HG03060 (cell line): ENCODE data around the gene ZNF821.
"Not testable (repeated sequence)": the region's sequence is repeated elsewhere in the genome, so short reads cannot be mapped to it uniquely, and the experiment has no call there.

ENCODE experiments used
- ATAC-seq: cut with Tn5 transposase; IDR thresholded peaks from one replicate; pipeline ENCODE4 v1.9.1; 2021; ENCODE audit warnings: low read depth, moderate number of reproducible peaks; ENCODE audit not compliant: unreplicated experiment

Gene ZNF821

GRCh38 chr16:71902656-71903365 lies 18.8 kb upstream of the ZNF821 start:
- no peak for ATAC-seq

GRCh38 chr16:71899171-71899570 lies 15.2 kb upstream of the ZNF821 start:
- no peak for ATAC-seq

DNA sequence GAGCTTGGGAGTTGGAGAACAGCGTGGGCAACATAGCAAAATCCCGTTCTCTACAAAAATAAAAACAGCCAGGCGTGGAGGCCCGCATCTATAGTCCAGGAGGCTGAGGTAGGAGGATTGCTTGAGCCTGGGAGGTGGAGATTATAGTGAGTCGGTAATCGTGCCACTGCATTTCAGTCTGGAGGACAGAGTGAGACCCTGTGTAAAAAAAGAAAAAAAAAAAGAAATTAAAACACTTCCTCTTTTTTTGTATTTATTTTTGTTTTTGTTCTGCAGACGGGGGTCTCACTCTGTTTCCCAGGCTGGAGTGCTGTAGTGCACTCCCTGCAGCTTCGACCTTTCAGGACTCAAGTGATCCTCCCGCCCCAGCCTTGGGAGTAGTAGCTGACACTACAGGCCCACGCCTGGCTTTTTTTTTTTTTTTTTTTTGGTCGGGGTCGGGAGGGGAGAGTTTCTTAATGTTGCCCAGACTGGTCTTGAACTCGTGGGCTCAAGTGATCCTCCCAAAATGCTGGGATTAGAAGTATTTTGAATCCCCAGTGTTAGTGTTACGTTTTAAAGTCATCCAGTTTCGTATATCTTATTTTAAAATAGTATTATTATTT lies 12.9 kb upstream of the ZNF821 start:
- no peak for ATAC-seq

DNA sequence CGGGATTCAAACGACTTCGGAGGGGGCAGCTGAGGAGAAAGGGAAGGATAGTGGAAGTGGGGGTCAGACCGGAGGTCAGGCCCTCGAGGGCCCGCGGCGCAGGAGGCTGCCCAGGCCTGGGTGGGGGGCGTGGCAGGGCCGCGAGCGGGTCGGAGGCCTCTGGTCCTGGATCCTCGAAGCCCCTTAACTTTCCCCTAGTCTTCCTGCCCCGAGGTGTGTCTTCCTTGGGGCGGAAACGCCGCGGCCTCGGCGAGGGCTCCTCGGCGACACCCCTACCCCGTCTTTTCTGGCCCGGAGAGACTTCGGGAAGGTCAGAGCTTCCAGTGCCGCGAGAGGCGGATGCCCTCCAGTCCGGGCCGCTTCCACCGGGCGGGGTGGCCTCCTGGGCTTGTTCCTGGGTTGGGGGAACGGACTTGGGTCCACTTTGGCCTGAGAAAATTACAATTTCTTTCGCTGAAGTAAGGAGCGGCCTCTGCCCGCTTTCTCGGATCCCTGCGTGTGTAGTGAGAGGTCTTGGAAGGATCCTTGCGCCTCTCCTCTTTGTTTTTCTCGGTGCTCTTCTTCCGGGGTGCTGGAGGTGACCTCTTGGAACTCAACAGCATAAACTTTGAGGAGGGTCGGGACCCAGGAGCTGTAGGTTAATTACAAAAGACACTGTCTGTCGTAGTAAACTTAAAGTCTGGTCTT lies 11.8 kb upstream of the ZNF821 start:
- ATAC-seq, result no peak

- ATAC-seq, result peak; percentile 60
These were observed 11.1 kb upstream of the ZNF821 start, which contains the start of gene IST1 for GRCh38 chr16:71894921-71895678. Gene IST1, plus strand, starts transcription at chr16:71895531. Its CDS starts 20,110 bp downstream, at chr16:71915641.

DNA sequence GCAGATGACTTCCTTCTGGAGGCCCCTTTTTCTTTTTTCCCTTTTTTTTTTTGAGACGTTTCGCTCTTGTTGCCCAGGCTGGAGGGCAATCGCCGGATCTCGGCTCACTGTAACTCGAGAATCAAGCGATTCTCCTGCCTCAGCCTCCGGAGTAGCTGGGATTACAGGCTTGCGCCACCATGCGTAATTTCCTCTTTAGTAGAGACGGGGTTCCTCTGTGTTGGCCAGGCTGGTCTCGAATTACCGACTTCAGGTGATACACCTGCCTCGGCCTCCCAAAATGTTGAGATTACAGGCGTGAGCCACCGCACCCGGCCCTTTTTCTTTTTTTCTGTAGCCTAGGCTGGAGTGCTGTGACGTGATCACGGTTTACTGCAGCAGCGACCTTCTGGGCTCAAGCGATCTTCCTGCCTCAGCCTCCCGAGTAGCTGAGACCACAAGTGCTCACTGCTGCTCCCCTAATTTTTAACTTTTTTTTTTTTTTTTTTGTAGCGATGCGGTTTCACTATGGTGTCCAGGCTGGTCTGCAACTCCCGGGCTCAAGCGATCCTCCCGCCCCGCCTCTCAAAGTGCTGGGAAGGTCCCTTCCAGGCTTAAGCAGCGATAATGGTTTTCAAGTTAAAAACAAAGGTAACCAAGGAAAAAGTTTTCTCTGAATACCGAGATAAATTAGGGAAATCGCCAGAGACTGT lies 10.4 kb upstream of the ZNF821 start:
- no peak for ATAC-seq

- ATAC-seq, result no peak
These were observed 9.9 kb upstream of the ZNF821 start for GRCh38 chr16:71893888-71894228.

GRCh38 chr16:71889147-71889546 lies 5.2 kb upstream of the ZNF821 start:
- no peak for ATAC-seq

GRCh38 chr16:71885261-71885650 lies 1.3 kb upstream of the ZNF821 start:
- ATAC-seq, result no peak

DNA sequence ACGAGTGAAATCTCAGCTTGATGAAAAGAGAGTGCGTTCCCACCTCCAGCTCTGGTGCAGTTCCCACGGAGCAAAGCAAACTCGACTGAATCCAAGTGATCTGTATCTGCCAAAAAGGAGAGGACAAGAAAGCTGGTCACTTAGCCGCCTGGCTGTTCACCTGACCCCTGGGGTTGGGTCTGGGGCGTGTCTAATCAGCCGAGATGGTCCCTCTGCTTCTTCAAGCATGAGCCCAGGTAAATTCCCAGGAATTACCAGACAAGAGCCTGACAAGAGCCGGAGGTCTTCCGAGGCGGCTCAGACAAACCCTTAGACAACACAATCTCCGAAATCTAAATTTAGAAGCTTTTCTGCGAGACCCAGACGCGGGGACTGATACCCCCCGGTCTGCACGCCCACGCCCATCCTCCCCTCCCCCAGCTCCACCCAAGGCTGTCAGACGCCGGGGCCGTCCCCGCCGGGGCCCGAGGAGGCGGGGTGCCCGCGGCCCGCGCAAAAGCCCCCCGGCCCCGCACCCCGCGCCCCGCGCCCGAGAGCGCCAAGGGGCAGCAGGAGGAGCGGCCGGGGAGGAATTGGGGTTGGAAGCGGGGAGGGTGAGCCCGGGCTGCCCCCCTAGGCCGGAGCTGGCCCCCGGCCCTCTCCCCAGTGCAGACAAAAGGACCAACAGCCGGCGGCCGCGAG lies 674 bp downstream of the ZNF821 start:
- ATAC-seq, result no peak

DNA sequence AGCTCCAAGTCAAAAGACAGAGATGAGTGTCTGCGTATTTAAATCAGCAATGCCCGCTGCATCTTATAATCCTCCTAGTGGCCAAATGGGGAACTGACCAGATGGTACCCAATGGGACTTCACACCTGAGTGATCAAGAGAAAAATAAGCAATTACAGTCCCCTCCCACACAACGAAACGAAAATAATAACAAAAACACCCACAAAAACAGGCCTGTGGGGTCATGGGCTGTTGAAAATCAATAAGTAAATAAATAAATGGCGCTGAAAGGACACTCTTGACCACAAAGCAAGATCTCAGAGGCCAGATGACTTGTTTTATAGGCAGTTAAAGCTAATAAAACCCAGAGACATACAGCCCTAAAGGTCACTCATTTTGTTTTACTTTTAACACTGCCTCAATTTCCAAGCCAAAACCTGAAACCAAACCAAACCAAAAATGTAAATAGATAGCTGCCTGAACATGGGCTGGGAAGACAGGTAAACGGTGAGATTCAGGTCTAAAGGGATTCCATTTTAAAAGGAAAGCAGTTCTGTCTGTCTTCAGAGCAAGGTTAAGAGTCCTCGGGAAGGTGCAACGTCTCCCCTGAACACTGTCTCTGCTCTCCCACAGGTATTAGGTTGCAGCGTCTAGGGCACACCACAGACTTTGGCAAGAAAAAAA lies 1.3 kb downstream of the ZNF821 start:
- peak; percentile 64 for ATAC-seq

- ATAC-seq, result no peak
These were observed 3.8 kb downstream of the ZNF821 start for GRCh38 chr16:71880176-71880575.

GRCh38 chr16:71878911-71879310 lies 5.1 kb downstream of the ZNF821 start:
- ATAC-seq, result no peak

GRCh38 chr16:71873199-71873598 lies 10.8 kb downstream of the ZNF821 start:
- no peak for ATAC-seq

- ATAC-seq, result no peak
These were observed 13.2 kb downstream of the ZNF821 start for GRCh38 chr16:71870818-71871217.

DNA sequence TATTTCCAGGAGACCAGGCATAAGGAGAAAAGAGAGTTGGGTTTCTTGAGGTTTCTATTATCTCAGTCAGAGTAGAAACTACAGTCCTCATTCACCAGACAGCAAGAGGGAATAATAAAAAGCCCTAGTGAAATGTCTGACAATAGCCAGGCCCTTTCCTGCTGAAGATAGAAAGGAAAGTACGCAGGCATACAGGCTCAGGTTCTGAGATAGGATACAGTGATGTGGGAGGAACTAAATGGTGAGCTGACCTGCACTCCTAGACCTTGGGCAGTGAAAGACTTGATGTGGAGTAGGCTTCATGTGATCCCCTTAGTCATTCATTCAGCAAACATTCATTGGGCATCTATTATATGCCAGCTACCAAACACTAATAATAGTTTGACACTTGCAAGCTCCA lies 14.9 kb downstream of the ZNF821 start:
- ATAC-seq, result no peak

- ATAC-seq, result no peak
These were observed 16.0 kb downstream of the ZNF821 start for GRCh38 chr16:71867939-71868338.

DNA sequence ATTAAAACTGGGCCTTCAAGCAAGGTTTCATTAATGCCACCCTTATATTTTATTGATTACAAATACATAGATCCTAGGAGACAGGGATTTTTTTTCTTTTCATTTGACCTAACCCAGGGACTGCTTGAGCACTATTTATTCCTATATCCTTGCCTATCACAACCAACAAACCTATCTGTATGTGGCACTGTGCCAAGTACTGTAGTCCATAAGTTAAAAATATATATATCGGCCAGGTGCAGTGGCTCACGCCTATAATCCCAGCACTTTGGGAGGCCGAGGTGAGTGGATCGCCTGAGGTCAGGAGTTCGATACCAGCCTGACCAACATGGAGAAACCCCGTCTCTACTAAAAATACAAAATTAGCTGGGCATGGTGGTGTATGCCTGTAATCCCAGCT lies 16.8 kb downstream of the ZNF821 start:
- ATAC-seq, result not testable (repeated sequence)

DNA sequence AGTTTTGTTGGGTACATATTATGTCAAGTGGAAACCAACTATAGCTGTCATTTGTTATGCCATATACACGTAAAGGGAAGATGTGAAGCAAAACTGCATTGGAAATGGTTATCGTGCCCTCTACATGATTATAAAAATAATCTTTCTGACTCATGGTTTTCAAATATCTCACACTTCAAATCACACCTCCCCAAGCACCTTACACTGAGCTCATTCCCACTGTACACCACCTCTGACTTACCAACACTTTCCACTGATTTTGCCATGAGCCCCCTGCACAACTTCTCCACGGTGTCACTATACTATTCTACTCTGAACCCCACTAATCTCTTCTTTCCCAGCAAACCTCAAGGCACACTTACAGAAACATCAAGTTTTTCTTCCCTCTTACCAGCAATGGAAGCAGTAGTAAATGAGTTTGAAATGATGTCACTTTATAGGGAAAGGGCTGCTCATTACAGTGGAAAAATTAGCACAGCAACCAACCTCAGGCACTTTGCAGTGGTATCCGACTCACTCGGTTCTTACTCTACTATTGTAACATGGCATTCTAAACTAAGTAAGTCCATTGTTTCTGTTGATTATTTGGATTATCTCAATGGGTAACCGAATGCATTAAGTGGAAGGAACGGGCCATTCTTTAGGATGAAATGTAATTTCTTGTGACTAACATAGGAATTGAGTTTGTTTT lies 18.7 kb downstream of the ZNF821 start:
- no peak for ATAC-seq
